Esophagus (tissue), 2 donors: ENCODE data around the gene LARP1B. TPM values are rescaled to one million over a fixed set of nuclear protein-coding genes. Genes with fewer than 3 reads are reported as not detected.

Experiments
- H3K27ac ChIP-seq, 2 donors: one replicate each; pipeline ENCODE4 v1.5.1; 2013; ENCODE audit warnings: low read depth in 2 of 2, mild to moderate bottlenecking in 2 of 2, inconsistent platforms in 1 of 2, low read length in 1 of 2, moderate library complexity in 1 of 2
- H3K27me3 ChIP-seq, 2 donors: one replicate each; pipeline ENCODE4 v1.6.1; 2013; ENCODE audit warnings: low read length in 2 of 2, control low read depth in 1 of 2, mild to moderate bottlenecking in 1 of 2; ENCODE audit not compliant: insufficient read depth in 2 of 2, control insufficient read depth in 1 of 2
- H3K36me3 ChIP-seq, 2 donors: one replicate each; pipeline ENCODE4 v1.6.1; 2013; ENCODE audit warnings: low read length in 1 of 2; ENCODE audit not compliant: control insufficient read depth in 2 of 2, insufficient read depth in 2 of 2
- H3K4me1 ChIP-seq, 2 donors: one replicate each; pipeline ENCODE4 v1.6.1; 2013; ENCODE audit warnings: low read length in 1 of 2; ENCODE audit not compliant: control insufficient read depth in 2 of 2, insufficient read depth in 2 of 2
- H3K4me3 ChIP-seq, 2 donors: one replicate each; pipeline ENCODE4 v1.5.1; 2013; ENCODE audit warnings: low read length in 2 of 2, mild to moderate bottlenecking in 2 of 2, low read depth in 1 of 2, moderate library complexity in 1 of 2
- H3K9me3 ChIP-seq, 2 donors: one replicate each; pipeline ENCODE4 v1.6.1; 2013; ENCODE audit warnings: mild to moderate bottlenecking in 2 of 2, low read depth in 1 of 2, low read length in 1 of 2, moderate library complexity in 1 of 2; ENCODE audit not compliant: control insufficient read depth in 2 of 2, insufficient read depth in 1 of 2
- WGBS, 2 donors: extraction: QIAGEN DNeasy Blood & Tissue Kit; methylation state at CpG; one replicate each; pipeline ENCODE4 v1.1.7; 2013; 5-methylcytosine and 5-hydroxymethylcytosine counted together
- polyA plus RNA-seq, 2 donors: library from polyadenylated mRNA; stranded (reverse); fragments of 200-250 nt; gene quantifications; one replicate each; pipeline ENCODE4 v1.2.3, GENCODE V29; 2013
- donor health status: healthy with polysubstance abuse.
- donor health status: Bipolar disorder and iron deficiency.

The LARP1B gene
- polyA plus RNA-seq, 2 donors, result 9.7 to 11.0 TPM

DNA sequence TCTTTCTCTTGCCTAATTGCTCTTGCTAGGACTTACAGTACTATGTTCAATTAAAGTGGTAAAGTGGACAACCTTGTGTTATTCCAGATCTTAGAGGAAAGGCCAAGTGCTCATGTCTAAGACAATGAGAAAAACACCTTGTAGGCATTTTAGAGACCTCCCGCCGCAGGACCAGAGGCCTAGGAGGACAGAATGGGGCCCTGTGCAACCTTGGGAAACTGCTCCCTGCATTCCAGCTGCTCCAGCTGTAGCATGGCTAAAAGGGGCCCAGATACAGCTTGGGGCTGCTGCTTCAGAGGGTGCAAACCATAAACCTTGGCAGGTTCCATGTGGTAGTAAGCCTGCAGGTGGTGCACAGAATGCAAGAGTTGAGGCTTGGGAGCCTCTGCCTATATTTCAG lies 125.5 kb downstream of the LARP1B start:
- Histone ChIP-seq H3K9me3 (no peaks in the 10 kb centered on the region), H3K27me3 (no peaks in the 10 kb centered on the region), H3K36me3 (no peaks in the 10 kb centered on the region), H3K4me3 (no peak overlapping the region), H3K27ac (no peak overlapping the region), H3K4me1 (no peaks in the 10 kb centered on the region)
- 92 to 99% methylated on average over 2 of the region's 2 CpGs for WGBS, 2 donors

DNA sequence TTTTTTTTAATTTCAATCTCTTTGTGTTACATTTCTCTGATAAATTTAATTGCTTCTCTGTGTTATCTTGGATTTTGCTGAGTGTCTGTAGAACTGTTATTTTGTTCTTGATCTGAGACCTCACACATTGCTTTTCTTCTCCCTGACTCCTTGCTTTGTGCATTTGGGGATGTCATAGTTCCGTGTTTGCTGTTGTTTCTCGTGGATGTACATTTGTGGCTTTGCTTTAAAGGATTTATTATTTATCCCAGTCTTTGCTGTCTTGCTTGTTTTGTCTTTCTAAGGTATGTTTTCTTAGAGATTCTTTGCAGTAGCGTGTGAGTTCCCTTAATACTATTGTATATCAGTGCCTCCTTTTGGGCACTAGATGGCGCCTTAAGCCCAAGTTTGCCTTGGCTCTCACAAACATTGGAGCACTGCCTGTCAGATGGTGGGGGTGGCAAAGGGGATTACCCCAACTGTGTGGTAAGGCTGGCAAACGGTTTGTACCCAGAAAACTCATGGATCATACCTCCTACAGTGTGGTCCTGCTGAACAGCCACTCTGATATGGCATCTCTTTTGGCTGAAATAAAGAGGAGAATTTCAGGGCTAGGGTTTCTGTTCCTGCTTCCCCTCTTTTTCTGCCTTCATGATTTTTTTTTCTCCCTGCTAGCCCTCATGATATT lies 130.1 kb downstream of the LARP1B start:
- no peak overlapping the region for H3K27ac ChIP-seq
- WGBS, 2 donors, result 4 to 7% methylated on average over 5 of the region's 5 CpGs
- no peaks in the 10 kb centered on the region for H3K4me1 ChIP-seq
- H3K27me3 ChIP-seq, result no peaks in the 10 kb centered on the region
- H3K36me3 ChIP-seq, result no peaks in the 10 kb centered on the region
- no peaks in the 10 kb centered on the region for H3K9me3 ChIP-seq
- no peak overlapping the region for H3K4me3 ChIP-seq

DNA sequence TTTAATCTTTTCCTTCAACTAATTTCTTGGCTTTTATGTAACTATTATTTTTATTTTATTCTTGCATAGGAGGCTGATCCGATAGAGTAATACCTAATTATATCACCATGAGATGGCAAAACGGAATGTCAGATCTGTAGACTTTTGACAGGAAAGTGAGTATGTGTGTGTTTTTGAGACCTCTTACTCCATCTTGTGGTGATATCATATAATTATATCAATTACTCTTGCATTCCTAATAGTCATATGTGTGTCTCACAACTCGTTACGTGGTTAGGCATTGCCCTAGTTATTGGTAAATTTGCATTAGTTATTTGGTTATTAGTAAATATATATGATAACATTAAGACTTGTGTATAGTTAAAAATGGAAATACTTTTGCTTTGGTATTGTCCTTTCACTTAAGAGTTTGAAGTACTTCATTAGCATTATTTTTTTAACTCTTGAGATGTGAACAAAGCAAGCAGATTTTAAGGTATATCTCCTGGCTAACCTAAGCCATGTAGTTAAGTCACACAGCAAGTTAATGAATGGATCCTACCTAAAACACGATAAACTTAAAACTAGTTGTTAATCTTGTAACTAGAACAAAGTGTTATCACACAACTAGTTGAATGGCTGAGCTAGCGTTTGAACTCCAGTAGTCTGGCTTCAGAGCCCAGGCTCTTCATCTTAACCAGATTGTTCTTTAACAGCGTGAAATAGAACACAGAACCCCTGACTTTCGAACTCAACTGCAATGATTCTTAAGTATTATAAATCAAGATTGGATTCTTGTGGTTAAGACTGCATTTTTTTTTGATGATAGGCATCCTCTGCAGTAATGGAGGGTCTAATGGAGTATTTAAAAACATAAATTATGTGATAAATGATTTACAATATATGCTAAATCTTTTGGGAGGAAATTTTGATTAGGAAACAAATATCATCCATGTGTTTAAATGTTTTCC lies 159.4 kb downstream of the LARP1B start:
- Histone ChIP-seq H3K27ac (no peak overlapping the region), H3K27me3 (no peaks in the 10 kb centered on the region), H3K36me3 (no peaks in the 10 kb centered on the region), H3K4me3 (no peak overlapping the region), H3K9me3 (no peaks in the 10 kb centered on the region), H3K4me1 (no peaks in the 10 kb centered on the region)
- WGBS, 2 donors, result 41 to 54% methylated on average over 8 of the region's 8 CpGs

DNA sequence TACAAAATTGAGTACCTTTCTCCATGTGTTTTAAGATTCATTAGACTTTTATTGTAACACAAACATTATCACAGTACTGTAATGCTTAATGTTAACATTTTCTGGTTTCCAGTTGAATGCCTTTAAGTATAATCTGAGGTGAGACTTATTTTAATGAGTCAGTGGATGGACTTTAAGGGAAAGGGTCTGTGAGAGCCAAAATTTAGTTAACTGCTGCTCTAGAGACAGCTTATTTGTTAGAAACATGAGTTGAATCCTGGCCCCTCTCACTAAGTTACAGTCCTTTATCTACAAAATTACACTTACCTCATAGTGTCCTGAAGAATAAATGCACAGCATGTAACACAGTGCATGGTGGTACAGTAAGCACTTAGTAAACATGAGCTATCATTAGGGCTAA lies 160.5 kb downstream of the LARP1B start:
- no peaks in the 10 kb centered on the region for H3K36me3 ChIP-seq
- H3K27me3 ChIP-seq, result no peaks in the 10 kb centered on the region
- H3K4me1 ChIP-seq, result no peaks in the 10 kb centered on the region
- no peak overlapping the region for H3K27ac ChIP-seq
- no peak overlapping the region for H3K4me3 ChIP-seq
- H3K9me3 ChIP-seq, result no peaks in the 10 kb centered on the region

DNA sequence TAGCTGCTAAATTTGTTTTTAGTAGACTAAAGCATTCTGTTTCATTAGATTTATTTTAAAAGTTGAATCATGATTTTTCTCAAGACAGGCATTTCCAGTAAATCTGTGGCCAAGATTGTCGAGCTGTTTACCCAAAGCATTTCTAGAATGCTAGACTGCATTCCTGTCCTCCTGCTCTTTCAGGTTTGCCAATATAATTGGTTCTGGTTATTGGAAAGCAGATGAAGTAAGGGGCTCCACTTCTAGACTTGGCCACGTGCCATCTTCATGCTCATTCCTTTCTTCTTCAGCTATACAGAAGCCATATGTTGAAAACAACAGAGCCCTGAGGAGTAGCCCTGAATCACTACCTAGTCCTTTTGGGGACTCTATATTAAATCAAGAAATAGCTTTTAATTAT lies 164.0 kb downstream of the LARP1B start:
- Histone ChIP-seq H3K36me3 (no peaks in the 10 kb centered on the region), H3K4me1 (peaks cover 0 to 2% of the 10 kb centered on the region in 2 donors), H3K27me3 (no peaks in the 10 kb centered on the region), H3K9me3 (no peaks in the 10 kb centered on the region), H3K27ac (no peak overlapping the region), H3K4me3 (no peak overlapping the region)
- 48 to 57% methylated on average over 2 of the region's 2 CpGs for WGBS, 2 donors

DNA sequence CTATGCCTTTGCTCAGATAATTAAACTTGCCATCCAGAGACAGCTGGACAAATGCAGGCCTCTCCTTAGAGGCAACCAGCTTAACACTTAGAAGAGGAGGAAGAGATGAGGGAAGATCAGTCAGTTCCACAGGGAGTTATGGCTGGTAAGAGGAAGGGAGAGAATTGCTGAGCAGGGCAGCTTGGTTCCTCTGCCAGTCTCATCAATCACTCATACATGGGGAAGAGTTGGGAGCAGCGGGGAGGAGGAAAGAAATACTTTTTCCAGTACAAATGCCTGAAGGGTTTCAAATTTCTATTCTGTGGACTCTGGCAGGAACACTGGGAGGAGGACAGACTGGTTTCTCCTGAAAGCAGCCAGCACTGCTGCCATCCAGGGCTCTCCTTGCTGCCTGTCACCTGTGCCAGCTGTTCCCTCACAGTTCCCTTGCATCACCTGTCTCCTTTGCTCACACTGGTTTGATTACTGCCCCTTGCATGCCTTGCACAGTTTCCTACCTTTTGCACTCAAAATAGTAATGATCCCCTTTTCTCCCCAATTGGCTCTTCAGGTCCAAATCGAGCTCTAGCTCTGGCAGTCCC lies 167.0 kb downstream of the LARP1B start:
- Histone ChIP-seq H3K36me3 (no peaks in the 10 kb centered on the region), H3K4me3 (no peak overlapping the region), H3K9me3 (no peaks in the 10 kb centered on the region), H3K4me1 (peaks cover 0 to 2% of the 10 kb centered on the region in 2 donors), H3K27me3 (no peaks in the 10 kb centered on the region), H3K27ac (no peak overlapping the region)
- WGBS, 2 donors, result 43 to 48% methylated on average over 2 of the region's 2 CpGs

DNA sequence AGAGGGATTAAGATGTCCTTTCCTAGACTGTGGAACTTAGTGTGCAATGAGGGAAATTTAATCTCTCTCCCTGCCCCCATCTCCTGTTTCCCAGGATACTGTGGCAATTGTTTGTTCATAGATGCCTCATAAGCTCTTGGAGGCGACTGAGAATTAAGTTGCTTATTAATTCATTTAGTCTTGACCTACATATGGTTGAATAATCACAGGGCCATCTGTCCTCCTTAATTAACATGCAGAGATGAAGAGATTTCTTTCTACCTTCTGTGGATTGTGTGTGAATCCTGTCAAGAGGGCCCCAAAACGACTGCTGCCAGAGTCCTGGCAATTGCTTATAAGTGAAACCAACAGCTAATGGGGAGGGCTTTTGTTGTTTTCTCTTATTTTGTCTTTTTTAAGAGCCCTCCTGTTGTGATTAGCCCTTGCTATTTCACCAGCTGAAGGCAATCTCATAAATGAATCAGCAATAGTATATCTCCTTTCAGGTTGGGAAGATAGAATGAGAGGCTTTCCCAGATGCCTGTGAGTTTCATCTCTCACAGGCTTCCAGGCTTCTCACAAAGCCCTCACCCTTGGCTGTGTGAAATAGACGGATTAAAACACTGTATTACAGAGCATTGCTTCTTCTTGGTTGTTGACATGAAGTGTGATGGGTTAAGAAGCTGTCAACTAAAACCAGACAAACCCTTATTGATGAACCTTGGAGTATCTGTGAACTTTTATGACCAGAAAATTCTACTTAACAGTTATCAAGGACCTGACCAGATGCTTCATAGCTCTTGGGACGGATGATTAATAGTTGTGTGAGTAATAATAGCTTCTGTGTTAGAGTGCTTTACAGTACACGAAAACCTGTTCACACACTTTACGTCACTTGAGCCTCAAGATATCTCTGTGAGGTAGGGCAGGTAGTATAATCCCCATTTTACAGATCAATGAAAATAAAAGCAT lies 168.0 kb downstream of the LARP1B start:
- Histone ChIP-seq H3K36me3 (no peaks in the 10 kb centered on the region), H3K4me1 (peaks cover 0 to 2% of the 10 kb centered on the region in 2 donors), H3K27ac (no peak overlapping the region), H3K27me3 (no peaks in the 10 kb centered on the region), H3K9me3 (no peaks in the 10 kb centered on the region), H3K4me3 (no peak overlapping the region)
- 49 to 62% methylated on average over 6 of the region's 6 CpGs for WGBS, 2 donors

DNA sequence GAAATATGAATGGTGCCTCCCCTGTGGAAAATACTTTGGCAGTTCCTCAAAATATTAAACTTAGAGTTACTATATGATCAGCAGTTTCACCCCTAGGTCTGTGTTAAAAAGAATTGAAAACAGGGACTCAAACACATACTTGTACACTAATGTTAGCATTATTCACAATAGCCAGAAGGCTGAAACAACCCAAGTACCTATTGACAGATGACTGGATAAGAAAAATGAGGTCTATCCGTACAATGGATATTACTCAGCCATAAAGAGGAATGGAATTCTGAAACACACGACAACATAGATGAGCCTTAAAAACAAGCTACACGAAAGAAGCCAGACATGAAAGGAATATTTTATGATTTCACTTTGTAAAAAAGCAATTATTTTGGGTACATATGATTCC lies 171.6 kb downstream of the LARP1B start:
- no peak overlapping the region for H3K4me3 ChIP-seq
- peaks cover 0 to 2% of the 10 kb centered on the region in 2 donors for H3K4me1 ChIP-seq
- no peaks in the 10 kb centered on the region for H3K9me3 ChIP-seq
- 83 to 91% methylated on average over 3 of the region's 3 CpGs for WGBS, 2 donors
- no peaks in the 10 kb centered on the region for H3K27me3 ChIP-seq
- H3K36me3 ChIP-seq, result no peaks in the 10 kb centered on the region
- no peak overlapping the region for H3K27ac ChIP-seq

DNA sequence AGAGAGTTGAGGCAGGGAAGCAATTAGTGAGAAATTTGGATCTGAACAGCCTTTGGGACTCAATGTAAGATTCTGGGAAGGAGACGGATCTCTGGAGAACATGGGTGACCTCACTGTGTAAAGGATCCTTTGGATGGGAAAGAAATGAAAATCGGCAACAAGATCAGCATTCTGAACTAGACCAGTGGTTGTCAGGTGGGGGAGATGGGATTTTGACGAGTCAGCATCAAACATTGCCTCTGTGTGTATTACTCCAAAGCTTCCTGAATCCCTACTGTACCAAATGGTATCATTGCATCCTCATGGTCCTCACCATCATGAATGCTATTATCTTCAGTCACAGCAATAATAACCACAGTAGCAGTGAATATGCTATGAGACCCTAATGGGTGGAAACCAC lies 173.7 kb downstream of the LARP1B start:
- Histone ChIP-seq H3K36me3 (no peaks in the 10 kb centered on the region), H3K27me3 (no peaks in the 10 kb centered on the region), H3K4me1 (no peaks in the 10 kb centered on the region), H3K4me3 (no peak overlapping the region), H3K27ac (no peak overlapping the region), H3K9me3 (no peaks in the 10 kb centered on the region)
- WGBS, 2 donors, result 92 to 96% methylated on average over 3 of the region's 3 CpGs
